Liver (tissue), 3 donors: ENCODE results near the gene EMP3.

Source experiments
- FOXA1 ChIP-seq: IDR thresholded peaks from 2 replicates; pipeline ENCODE4 v1.6.1; 2016; ENCODE audit warnings: antibody characterized with exemption
- GABPA ChIP-seq, 2 donors: IDR thresholded peaks in 1 of 2; conservative IDR thresholded peaks in 1 of 2; 2 replicates each; pipeline ENCODE4 v1.6.1; 2016; ENCODE audit warnings: antibody characterized with exemption in 2 of 2, mild to moderate bottlenecking in 1 of 2, moderate library complexity in 1 of 2
- JUND ChIP-seq, 2 donors: IDR thresholded peaks; 2 replicates each; pipeline ENCODE4 v1.6.1; 2016; ENCODE audit warnings: antibody characterized with exemption in 2 of 2
- NR2F2 ChIP-seq: IDR thresholded peaks from 2 replicates; pipeline ENCODE4 v1.6.1; 2016; ENCODE audit warnings: antibody characterized with exemption
- RAD21 ChIP-seq, 2 donors: IDR thresholded peaks; 2 replicates each; pipeline ENCODE4 v1.6.1; 2016; ENCODE audit warnings: antibody characterized with exemption in 2 of 2, mild to moderate bottlenecking in 2 of 2
- SP1 ChIP-seq: IDR thresholded peaks from 2 replicates; pipeline ENCODE4 v1.6.1; 2018; ENCODE audit warnings: antibody characterized with exemption, mild to moderate bottlenecking
- YY1 ChIP-seq: IDR thresholded peaks from 2 replicates; pipeline ENCODE4 v1.6.1; 2016; ENCODE audit warnings: antibody characterized with exemption, mild to moderate bottlenecking
- TF ChIP-seq, protein P1 (sequence below): fragments of 150-350 bp; IDR thresholded peaks from 2 replicates; pipeline ENCODE4 v1.5.1; 2017; ENCODE audit warnings: improper control_type of control experiment, low read depth, low read length; ENCODE audit not compliant: missing input control
- donor health status: healthy.
- donor health status: healthy.

DNA sequence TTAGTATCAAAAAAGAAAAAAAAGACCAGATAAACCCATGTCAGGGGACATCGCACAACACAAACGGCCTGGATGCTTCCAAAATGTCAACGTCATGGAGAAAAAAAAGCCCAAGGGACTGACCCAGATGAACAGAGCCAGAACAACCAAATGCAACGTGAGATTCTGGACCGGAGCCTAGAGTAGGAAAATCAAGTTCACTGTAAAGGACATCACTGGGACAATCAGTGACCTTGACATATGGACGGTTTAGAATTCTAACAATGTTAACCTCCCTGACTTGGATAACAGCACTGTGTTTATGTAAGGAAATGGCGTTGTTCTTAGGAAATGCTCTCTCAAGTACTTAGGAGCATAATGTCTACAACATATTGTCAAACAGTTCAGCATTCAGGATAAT, 15.1 kb upstream of the EMP3 start:
- TF ChIP-seq, protein P1, sequence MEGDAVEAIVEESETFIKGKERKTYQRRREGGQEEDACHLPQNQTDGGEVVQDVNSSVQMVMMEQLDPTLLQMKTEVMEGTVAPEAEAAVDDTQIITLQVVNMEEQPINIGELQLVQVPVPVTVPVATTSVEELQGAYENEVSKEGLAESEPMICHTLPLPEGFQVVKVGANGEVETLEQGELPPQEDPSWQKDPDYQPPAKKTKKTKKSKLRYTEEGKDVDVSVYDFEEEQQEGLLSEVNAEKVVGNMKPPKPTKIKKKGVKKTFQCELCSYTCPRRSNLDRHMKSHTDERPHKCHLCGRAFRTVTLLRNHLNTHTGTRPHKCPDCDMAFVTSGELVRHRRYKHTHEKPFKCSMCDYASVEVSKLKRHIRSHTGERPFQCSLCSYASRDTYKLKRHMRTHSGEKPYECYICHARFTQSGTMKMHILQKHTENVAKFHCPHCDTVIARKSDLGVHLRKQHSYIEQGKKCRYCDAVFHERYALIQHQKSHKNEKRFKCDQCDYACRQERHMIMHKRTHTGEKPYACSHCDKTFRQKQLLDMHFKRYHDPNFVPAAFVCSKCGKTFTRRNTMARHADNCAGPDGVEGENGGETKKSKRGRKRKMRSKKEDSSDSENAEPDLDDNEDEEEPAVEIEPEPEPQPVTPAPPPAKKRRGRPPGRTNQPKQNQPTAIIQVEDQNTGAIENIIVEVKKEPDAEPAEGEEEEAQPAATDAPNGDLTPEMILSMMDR, result no peak
- no peak for TF ChIP-seq GABPA (IDR thresholded peaks at IDR 0.05 in 1 of 2, conservative IDR thresholded peaks at IDR 0.05 in 1 of 2)
- no peak for TF ChIP-seq FOXA1
- peak; percentile 13 for TF ChIP-seq SP1
- no peak for TF ChIP-seq YY1
- TF ChIP-seq NR2F2, result peak; percentile 89
- no peak for TF ChIP-seq RAD21 (IDR thresholded peaks at IDR 0.05)
- TF ChIP-seq JUND (IDR thresholded peaks at IDR 0.05), result no peak
